Esophagus squamous epithelium (tissue), 4 donors: ENCODE measurements around the gene GNAI1.

Source experiments
- POLR2A ChIP-seq, 4 donors: fragments of 450-650 bp; IDR thresholded peaks; one replicate each; pipeline ENCODE4 v1.6.1; 2017; ENCODE audit warnings: antibody characterized with exemption in 4 of 4, mild to moderate bottlenecking in 4 of 4, moderate library complexity in 3 of 4
- TF ChIP-seq, protein P1 (sequence below), 6 experiments: fragments of 450-650 bp in 4 of 6; fragments of 200-600 bp in 2 of 6; sonication (generic) in 2 of 6; IDR thresholded peaks; one replicate each; pipeline ENCODE4 v1.5.1; 2016 to 2019; ENCODE audit warnings: antibody characterized with exemption in 6 of 6, mild to moderate bottlenecking in 4 of 6, moderate library complexity in 4 of 6

DNA sequence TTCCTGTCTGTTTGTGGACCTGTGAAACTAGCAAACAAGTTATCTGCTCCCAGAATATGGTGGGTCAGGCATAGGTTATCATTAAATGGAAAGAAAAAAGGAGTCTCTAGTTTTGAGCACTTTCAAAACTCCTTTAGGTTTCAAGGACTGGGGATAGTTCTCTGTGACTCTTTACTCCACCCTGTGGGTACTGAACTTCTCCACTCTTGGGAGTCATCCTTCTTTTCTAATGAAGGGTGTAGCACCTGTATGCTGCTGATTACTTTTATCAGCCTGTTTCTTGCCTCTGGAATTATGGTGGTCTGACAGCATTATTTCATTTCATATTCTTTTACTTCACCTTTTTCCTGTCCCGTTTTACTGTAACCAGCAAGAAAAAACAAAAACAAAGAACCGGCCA lies 6.7 kb downstream of the GNAI1 start:
- TF ChIP-seq, protein P1, sequence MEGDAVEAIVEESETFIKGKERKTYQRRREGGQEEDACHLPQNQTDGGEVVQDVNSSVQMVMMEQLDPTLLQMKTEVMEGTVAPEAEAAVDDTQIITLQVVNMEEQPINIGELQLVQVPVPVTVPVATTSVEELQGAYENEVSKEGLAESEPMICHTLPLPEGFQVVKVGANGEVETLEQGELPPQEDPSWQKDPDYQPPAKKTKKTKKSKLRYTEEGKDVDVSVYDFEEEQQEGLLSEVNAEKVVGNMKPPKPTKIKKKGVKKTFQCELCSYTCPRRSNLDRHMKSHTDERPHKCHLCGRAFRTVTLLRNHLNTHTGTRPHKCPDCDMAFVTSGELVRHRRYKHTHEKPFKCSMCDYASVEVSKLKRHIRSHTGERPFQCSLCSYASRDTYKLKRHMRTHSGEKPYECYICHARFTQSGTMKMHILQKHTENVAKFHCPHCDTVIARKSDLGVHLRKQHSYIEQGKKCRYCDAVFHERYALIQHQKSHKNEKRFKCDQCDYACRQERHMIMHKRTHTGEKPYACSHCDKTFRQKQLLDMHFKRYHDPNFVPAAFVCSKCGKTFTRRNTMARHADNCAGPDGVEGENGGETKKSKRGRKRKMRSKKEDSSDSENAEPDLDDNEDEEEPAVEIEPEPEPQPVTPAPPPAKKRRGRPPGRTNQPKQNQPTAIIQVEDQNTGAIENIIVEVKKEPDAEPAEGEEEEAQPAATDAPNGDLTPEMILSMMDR (IDR thresholded peaks at IDR 0.05) = no peak
- TF ChIP-seq POLR2A (IDR thresholded peaks at IDR 0.05) = no peak
